ENCODE results near the gene FCHSD2. TPM values are rescaled to one million over a fixed set of nuclear protein-coding genes. Genes with fewer than 3 reads are reported as not detected.

The FCHSD2 gene
- total and polyA plus RNA-seq, 4 donors = 7.6 to 18.7 (median 9.9) TPM

DNA sequence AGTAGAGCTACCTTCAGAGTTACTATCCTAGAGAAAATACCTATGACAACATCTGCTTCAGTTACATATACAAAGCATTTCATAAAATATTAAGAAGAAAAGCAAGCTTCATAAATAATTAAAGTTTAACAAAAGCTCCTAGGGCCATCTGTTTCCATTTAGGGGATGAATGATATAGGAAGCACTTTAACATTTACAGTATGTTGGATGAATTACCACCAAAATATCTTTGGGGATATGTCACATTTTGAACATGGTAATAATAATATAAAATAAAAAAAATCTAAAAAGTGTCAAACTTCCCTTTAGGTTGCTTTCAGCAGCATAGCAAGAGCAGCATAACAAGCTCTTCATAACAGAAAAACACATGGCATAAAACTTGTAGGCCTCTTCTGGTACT is 223.3 kb downstream of the FCHSD2 start:
- H3K4me1 ChIP-seq (ENCODE audit: control insufficient read depth in 4 of 4, insufficient read depth in 4 of 4, low read length in 3 of 4) = peaks cover 2 to 8% (median 4%) of the 10 kb centered on the region in 4 donors
- no peaks in the 10 kb centered on the region for H3K27me3 ChIP-seq (ENCODE audit: control insufficient read depth in 4 of 4, insufficient read depth in 4 of 4, low read length in 3 of 4)
- H3K4me3 ChIP-seq (ENCODE audit: low read depth in 1 of 3, low read length in 3 of 3) = no peak overlapping the region
- no peak overlapping the region for H3K9ac ChIP-seq (ENCODE audit: low read depth in 1 of 2, low read length in 2 of 2)
- H3K36me3 ChIP-seq (ENCODE audit: control insufficient read depth in 4 of 4, insufficient read depth in 3 of 4, low read depth in 1 of 4, low read length in 3 of 4) = no peaks in the 10 kb centered on the region
- H3K9me3 ChIP-seq (ENCODE audit: control insufficient read depth in 4 of 4, low read length in 3 of 4) = no peaks in the 10 kb centered on the region
- TF ChIP-seq, protein P1, sequence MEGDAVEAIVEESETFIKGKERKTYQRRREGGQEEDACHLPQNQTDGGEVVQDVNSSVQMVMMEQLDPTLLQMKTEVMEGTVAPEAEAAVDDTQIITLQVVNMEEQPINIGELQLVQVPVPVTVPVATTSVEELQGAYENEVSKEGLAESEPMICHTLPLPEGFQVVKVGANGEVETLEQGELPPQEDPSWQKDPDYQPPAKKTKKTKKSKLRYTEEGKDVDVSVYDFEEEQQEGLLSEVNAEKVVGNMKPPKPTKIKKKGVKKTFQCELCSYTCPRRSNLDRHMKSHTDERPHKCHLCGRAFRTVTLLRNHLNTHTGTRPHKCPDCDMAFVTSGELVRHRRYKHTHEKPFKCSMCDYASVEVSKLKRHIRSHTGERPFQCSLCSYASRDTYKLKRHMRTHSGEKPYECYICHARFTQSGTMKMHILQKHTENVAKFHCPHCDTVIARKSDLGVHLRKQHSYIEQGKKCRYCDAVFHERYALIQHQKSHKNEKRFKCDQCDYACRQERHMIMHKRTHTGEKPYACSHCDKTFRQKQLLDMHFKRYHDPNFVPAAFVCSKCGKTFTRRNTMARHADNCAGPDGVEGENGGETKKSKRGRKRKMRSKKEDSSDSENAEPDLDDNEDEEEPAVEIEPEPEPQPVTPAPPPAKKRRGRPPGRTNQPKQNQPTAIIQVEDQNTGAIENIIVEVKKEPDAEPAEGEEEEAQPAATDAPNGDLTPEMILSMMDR (IDR thresholded peaks at IDR 0.05; ENCODE audit: low read depth, low read length, missing input control) = no peak
- TF ChIP-seq GABPA (IDR thresholded peaks at IDR 0.05 in 1 of 2, conservative IDR thresholded peaks at IDR 0.05 in 1 of 2) (no peak), REST (IDR thresholded peaks at IDR 0.05) (no peak), ZBTB33 (IDR thresholded peaks at IDR 0.05) (no peak), YY1 (IDR thresholded peaks at IDR 0.05) (no peak), MAX (IDR thresholded peaks at IDR 0.05) (no peak), HNF4A (conservative IDR thresholded peaks at IDR 0.05) (no peak), RAD21 (IDR thresholded peaks at IDR 0.05) (no peak), SP1 (IDR thresholded peaks at IDR 0.05) (no peak), FOXA2 (IDR thresholded peaks at IDR 0.05) (no peak), HNF4G (IDR thresholded peaks at IDR 0.05) (no peak), JUND (IDR thresholded peaks at IDR 0.05) (no peak), RXRA (IDR thresholded peaks at IDR 0.05) (no peak), NR2F2 (IDR thresholded peaks at IDR 0.05) (no peak), TAF1 (conservative IDR thresholded peaks at IDR 0.05) (no peak), EGR1 (IDR thresholded peaks at IDR 0.05; ENCODE audit: low read depth in 2 of 2) (no peak), FOXA1 (IDR thresholded peaks at IDR 0.05) (no peak)
- TF ChIP-seq, protein P2, sequence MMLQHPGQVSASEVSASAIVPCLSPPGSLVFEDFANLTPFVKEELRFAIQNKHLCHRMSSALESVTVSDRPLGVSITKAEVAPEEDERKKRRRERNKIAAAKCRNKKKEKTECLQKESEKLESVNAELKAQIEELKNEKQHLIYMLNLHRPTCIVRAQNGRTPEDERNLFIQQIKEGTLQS (IDR thresholded peaks at IDR 0.05) = no peak
- no peak for DNase-seq (ENCODE audit: low spot score)
- no peak overlapping the region for H3K27ac ChIP-seq (ENCODE audit: low read depth in 1 of 2, low read length in 2 of 2)

Measured in liver (tissue), 9 donors.